Panc1 (cell line): Measurements from ENCODE around the gene ADCY3. TPM values are rescaled to one million over a fixed set of nuclear protein-coding genes. Genes with fewer than 3 reads are reported as not detected.

Source experiments
- ATAC-seq: fragments of 200-7000 bp; cut with Tn5 transposase; 2 replicates; pipeline ENCODE4 v1.9.1; 2020; ENCODE audit warnings: mild to moderate bottlenecking, moderate library complexity
- BruUV-seq: library from RNA; stranded (reverse); fragments of 400-500 nt; replicated peaks from 2 replicates; lab custom pipeline; 2021; lab: Mats Ljungman, UMichigan
- CTCF ChIA-PET: fragments of 300-600 bp; sonication (Branson Sonifier 250); formaldehyde crosslinking; loops from one replicate; lab custom pipeline; 2022; ENCODE audit warnings: antibody characterized with exemption; lab: Charles Lee
- POLR2A ChIA-PET: fragments of 300-600 bp; sonication (Branson Sonifier 250); formaldehyde crosslinking; loops from one replicate; lab custom pipeline; 2022; ENCODE audit warnings: antibody characterized with exemption; lab: Charles Lee
- DNase-seq: peaks from one replicate; pipeline ENCODE4 v3.0.0-alpha.2; 2010; ENCODE audit warnings: low read depth, low spot score
- H3K27ac ChIP-seq: 2 replicates; pipeline ENCODE4 v1.5.1; 2011; ENCODE audit warnings: mild to moderate bottlenecking, low read length, inconsistent platforms
- H3K27me3 ChIP-seq: fragments of 200-500 bp; sonication (Bioruptor generic); 2 replicates; pipeline ENCODE4 v1.6.0; 2014; ENCODE audit warnings: low read length, inconsistent platforms; ENCODE audit not compliant: control insufficient read depth, insufficient read depth
- H3K36me3 ChIP-seq: fragments of 200-500 bp; sonication (Bioruptor generic); 2 replicates; pipeline ENCODE4 v1.5.1; 2014; ENCODE audit warnings: inconsistent platforms, mild to moderate bottlenecking, low read length, moderate library complexity; ENCODE audit not compliant: control insufficient read depth, insufficient read depth
- H3K4me1 ChIP-seq: 2 replicates; pipeline ENCODE4 v1.5.1; 2011; ENCODE audit warnings: inconsistent platforms, mild to moderate bottlenecking, low read length, moderate library complexity; ENCODE audit not compliant: control insufficient read depth, insufficient read depth
- H3K4me3 ChIP-seq, 2 experiments: 2 replicates each; pipeline ENCODE4 v1.5.1; 2011 to 2012; ENCODE audit warnings: low read depth in 2 of 2, low read length in 2 of 2, mild to moderate bottlenecking in 2 of 2, inconsistent platforms in 1 of 2, moderate library complexity in 1 of 2
- H3K9me3 ChIP-seq: fragments of 200-500 bp; sonication (Bioruptor generic); 2 replicates; pipeline ENCODE4 v1.5.1; 2014; ENCODE audit warnings: low read depth, mild to moderate bottlenecking, inconsistent platforms, low read length, moderate library complexity; ENCODE audit not compliant: control insufficient read depth, insufficient read depth
- POLR2AphosphoS5 ChIP-seq: IDR thresholded peaks from 2 replicates; pipeline ENCODE4 v1.6.1; 2012; ENCODE audit warnings: mild to moderate bottlenecking, low read depth, low read length, moderate library complexity
- REST ChIP-seq, 2 experiments: IDR thresholded peaks; 2 replicates each; pipeline ENCODE4 v1.6.1; 2011 to 2012; ENCODE audit warnings: low read depth in 2 of 2, control low read depth in 1 of 2, low read length in 1 of 2, mild to moderate bottlenecking in 1 of 2, moderate library complexity in 1 of 2; ENCODE audit not compliant: insufficient read depth in 1 of 2
- SIN3A ChIP-seq: IDR thresholded peaks from 2 replicates; pipeline ENCODE4 v1.6.1; 2012; ENCODE audit warnings: low read depth, mild to moderate bottlenecking, low read length, moderate library complexity, borderline replicate concordance; ENCODE audit not compliant: insufficient read depth
- TCF7L2 ChIP-seq: IDR thresholded peaks from 2 replicates; pipeline ENCODE4 v1.6.1; 2011; ENCODE audit warnings: mild to moderate bottlenecking, low read depth, low read length, inconsistent platforms
- in situ Hi-C: cut with HindIII; loops from 2 replicates; pipeline ENCODE4 v1.10.0; 2016; ENCODE audit warnings: low sequenced_read_pairs, low pct_unique_long_range_greater_than_20kb
- intact Hi-C: fragments of 100-400 bp; cut with micrococcal nuclease; formaldehyde crosslinking; loops from one replicate; pipeline ENCODE4 v1.10.0; 2022; ENCODE audit not compliant: unreplicated experiment
- total RNA-seq: library from RNA; stranded (reverse); gene quantifications from one replicate; pipeline ENCODE4 v1.2.1, GENCODE V29; 2021; ENCODE audit not compliant: unreplicated experiment
- TF ChIP-seq, protein P1 (sequence below): fragments of 450-650 bp; IDR thresholded peaks from 2 replicates; pipeline ENCODE4 v1.5.1; 2017; ENCODE audit warnings: mild to moderate bottlenecking

Gene ADCY3
- total RNA-seq, 1 experiment from 2014 or later: 34.1 TPM

GRCh38 chr2:24926602-24927252, 6.7 kb upstream of the ADCY3 start:
- no peak for ATAC-seq
- no peak for DNase-seq
- Histone ChIP-seq H3K27me3 (no peaks in the 10 kb centered on the region), H3K27ac (no peak overlapping the region), H3K4me1 (no peaks in the 10 kb centered on the region), H3K36me3 (no peaks in the 10 kb centered on the region), H3K4me3 (no peak overlapping the region), H3K9me3 (no peaks in the 10 kb centered on the region)
- CTCF ChIA-PET: no interaction called here
- in situ Hi-C loops: no loop called here
- no TSS peak for BruUV-seq
- intact Hi-C loops: no loop called here
- TF ChIP-seq TCF7L2 (no peak), SIN3A (no peak), REST (IDR thresholded peaks at IDR 0.05; ENCODE audit: insufficient read depth in 1 of 2, low read depth in 2 of 2, low read length in 1 of 2) (no peak), POLR2AphosphoS5 (no peak)
- TF ChIP-seq, protein P1, sequence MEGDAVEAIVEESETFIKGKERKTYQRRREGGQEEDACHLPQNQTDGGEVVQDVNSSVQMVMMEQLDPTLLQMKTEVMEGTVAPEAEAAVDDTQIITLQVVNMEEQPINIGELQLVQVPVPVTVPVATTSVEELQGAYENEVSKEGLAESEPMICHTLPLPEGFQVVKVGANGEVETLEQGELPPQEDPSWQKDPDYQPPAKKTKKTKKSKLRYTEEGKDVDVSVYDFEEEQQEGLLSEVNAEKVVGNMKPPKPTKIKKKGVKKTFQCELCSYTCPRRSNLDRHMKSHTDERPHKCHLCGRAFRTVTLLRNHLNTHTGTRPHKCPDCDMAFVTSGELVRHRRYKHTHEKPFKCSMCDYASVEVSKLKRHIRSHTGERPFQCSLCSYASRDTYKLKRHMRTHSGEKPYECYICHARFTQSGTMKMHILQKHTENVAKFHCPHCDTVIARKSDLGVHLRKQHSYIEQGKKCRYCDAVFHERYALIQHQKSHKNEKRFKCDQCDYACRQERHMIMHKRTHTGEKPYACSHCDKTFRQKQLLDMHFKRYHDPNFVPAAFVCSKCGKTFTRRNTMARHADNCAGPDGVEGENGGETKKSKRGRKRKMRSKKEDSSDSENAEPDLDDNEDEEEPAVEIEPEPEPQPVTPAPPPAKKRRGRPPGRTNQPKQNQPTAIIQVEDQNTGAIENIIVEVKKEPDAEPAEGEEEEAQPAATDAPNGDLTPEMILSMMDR: no peak
- POLR2A ChIA-PET: no interaction called here

DNA sequence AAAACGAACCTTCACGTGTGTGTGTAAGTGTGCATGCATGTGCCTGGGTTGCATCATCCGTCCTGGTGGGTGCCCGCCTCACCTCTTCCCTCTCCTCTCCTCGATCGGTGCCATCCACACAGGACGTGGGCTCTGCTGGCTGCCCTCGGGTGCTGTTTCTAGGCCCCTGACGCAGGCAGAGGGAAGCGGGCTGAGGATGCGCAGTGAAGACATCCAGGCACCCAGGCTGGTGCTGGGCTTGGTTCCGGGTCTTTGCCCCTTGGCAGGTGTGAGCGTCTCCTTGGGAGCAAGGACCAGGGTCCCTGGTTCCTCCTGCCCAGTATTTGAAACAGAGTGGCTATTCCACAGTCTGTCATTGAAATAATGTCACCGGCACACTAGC, 6.2 kb upstream of the ADCY3 start:
- TF ChIP-seq POLR2AphosphoS5: no peak
- no peak for TF ChIP-seq TCF7L2
- TF ChIP-seq REST (IDR thresholded peaks at IDR 0.05; ENCODE audit: insufficient read depth in 1 of 2, low read depth in 2 of 2, low read length in 1 of 2): no peak
- no peak for TF ChIP-seq SIN3A
- TF ChIP-seq, protein P1: no peak
- Histone ChIP-seq H3K4me1 (no peaks in the 10 kb centered on the region), H3K36me3 (no peaks in the 10 kb centered on the region), H3K27me3 (no peaks in the 10 kb centered on the region), H3K27ac (no peak overlapping the region), H3K9me3 (no peaks in the 10 kb centered on the region), H3K4me3 (no peak overlapping the region)
- BruUV-seq: no TSS peak
- no peak for DNase-seq
- ATAC-seq: no peak
- POLR2A ChIA-PET: no interaction called here
- CTCF ChIA-PET: no interaction called here
- in situ Hi-C loops (no loop called here), intact Hi-C loops (no loop called here)
